Esophagus muscularis mucosa (tissue), 4 donors: ENCODE measurements around the gene SCCPDH. TPM values are rescaled to one million over a fixed set of nuclear protein-coding genes. Genes with fewer than 3 reads are reported as not detected.

Source experiments
- DNase-seq: peaks from one replicate; pipeline ENCODE4 v3.0.0-alpha.2; 2017; ENCODE audit errors: extremely low spot score
- H3K27ac ChIP-seq, 4 donors: fragments of 200-600 bp; sonication (generic); replicated peaks in 1 of 4; 1 replicate in 3 of 4; 2 replicates in 1 of 4; pipeline ENCODE4 v1.5.1; 2016 to 2019; ENCODE audit warnings: mild to moderate bottlenecking in 1 of 4
- H3K27me3 ChIP-seq, 4 donors: fragments of 200-600 bp; sonication (generic); one replicate each; pipeline versions ENCODE4 v1.5.1 to v1.6.0; 2016 to 2019
- H3K36me3 ChIP-seq, 4 donors: fragments of 200-600 bp; sonication (generic); one replicate each; pipeline ENCODE4 v1.5.1; 2016 to 2019
- H3K4me1 ChIP-seq, 4 donors: fragments of 200-600 bp; sonication (generic); one replicate each; pipeline ENCODE4 v1.5.1; 2016 to 2019
- H3K4me3 ChIP-seq, 4 donors: fragments of 200-600 bp; sonication (generic); 1 replicate in 2 of 4; 2 replicates in 2 of 4; pipeline ENCODE4 v1.5.1; 2016 to 2019; ENCODE audit warnings: mild to moderate bottlenecking in 4 of 4, moderate library complexity in 1 of 4
- H3K9me3 ChIP-seq, 4 donors: fragments of 200-600 bp; sonication (generic); 1 replicate in 3 of 4; 2 replicates in 1 of 4; pipeline ENCODE4 v1.5.1; 2016 to 2019
- CTCF ChIP-seq, 3 experiments: fragments of 200-600 bp in 2 of 3; fragments of 450-650 bp in 1 of 3; sonication (generic) in 2 of 3; IDR thresholded peaks; one replicate each; pipeline ENCODE4 v1.5.1; 2017 to 2019; ENCODE audit warnings: antibody characterized with exemption in 3 of 3, mild to moderate bottlenecking in 2 of 3, moderate library complexity in 1 of 3
- EP300 ChIP-seq: sonication (generic); formaldehyde crosslinking; IDR thresholded peaks from one replicate; pipeline ENCODE4 v1.6.1; 2017; ENCODE audit warnings: antibody characterized with exemption
- POLR2A ChIP-seq: fragments of 450-650 bp; IDR thresholded peaks from one replicate; pipeline ENCODE4 v1.6.1; 2017; ENCODE audit warnings: antibody characterized with exemption, moderate library complexity, mild to moderate bottlenecking, low read depth
- POLR2AphosphoS5 ChIP-seq, 2 donors: sonication (generic); formaldehyde crosslinking; IDR thresholded peaks; one replicate each; pipeline ENCODE4 v1.6.1; 2017; ENCODE audit warnings: antibody characterized with exemption in 2 of 2
- WGBS: methylation state at CpG from one replicate; pipeline ENCODE4 v1.1.5; 2018; 5-methylcytosine and 5-hydroxymethylcytosine counted together
- intact Hi-C: fragments of 100-400 bp; cut with DNase I; formaldehyde crosslinking; loops from one replicate; pipeline ENCODE4 v1.15.1; 2023
- total RNA-seq, 4 donors: library from RNA; depleted of rRNA; stranded (reverse); fragments of >200 nt; gene quantifications; one replicate each; pipeline versions ENCODE4 v1.1.0 to v1.2.1, GENCODE V29; 2016

Gene SCCPDH
- total RNA-seq, 4 donors from 2014 or later = 19.4 to 25.5 (median 23.8) TPM

- H3K4me1 ChIP-seq = peaks cover 10 to 17% (median 13%) of the 10 kb centered on the region in 4 donors
- H3K27me3 ChIP-seq = peaks cover 0 to 47% (median 0%) of the 10 kb centered on the region in 4 donors
- intact Hi-C loops = no loop called here
- H3K4me3 ChIP-seq = no peak overlapping the region
- no peak overlapping the region for H3K27ac ChIP-seq
- no peak for DNase-seq
- H3K36me3 ChIP-seq = no peaks in the 10 kb centered on the region
- WGBS = 87% methylated on average over 6 of the region's 11 CpGs
- no peak for TF ChIP-seq POLR2A
- no peak for TF ChIP-seq POLR2AphosphoS5 (IDR thresholded peaks at IDR 0.05)
- TF ChIP-seq CTCF (IDR thresholded peaks at IDR 0.05) = no peak
- TF ChIP-seq EP300 = no peak
- H3K9me3 ChIP-seq = no peaks in the 10 kb centered on the region
Observed at GRCh38 chr1:246797597-246797996, 73.4 kb downstream of the SCCPDH start.

DNA sequence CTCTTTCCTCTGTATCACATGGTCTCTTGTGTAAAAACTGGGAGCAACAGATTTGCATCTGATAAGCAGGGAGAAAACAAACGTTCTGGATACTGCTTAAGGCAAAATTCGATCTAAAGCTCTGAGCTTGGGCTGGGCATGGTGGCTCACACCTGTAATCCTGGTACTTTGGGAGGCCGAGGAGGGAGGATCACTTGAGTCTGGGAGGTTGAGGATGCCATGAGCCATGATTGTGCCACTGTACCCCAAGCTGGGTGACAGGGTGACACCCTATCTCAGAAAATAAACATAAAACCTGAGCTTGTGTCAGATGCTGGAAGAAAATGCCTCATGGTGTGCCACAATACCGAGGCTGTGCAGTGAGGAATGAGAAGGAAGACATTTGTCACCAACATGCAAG, 73.9 kb downstream of the SCCPDH start:
- WGBS = 78% methylated on average over 4 of the region's 4 CpGs
- Histone ChIP-seq H3K36me3 (no peaks in the 10 kb centered on the region), H3K9me3 (no peaks in the 10 kb centered on the region), H3K27me3 (peaks cover 0 to 42% (median 0%) of the 10 kb centered on the region in 4 donors), H3K4me1 (peaks cover 10 to 17% (median 13%) of the 10 kb centered on the region in 4 donors), H3K27ac (no peak overlapping the region), H3K4me3 (no peak overlapping the region)
- no peak for DNase-seq
- TF ChIP-seq EP300 = no peak
- no peak for TF ChIP-seq POLR2A
- no peak for TF ChIP-seq CTCF (IDR thresholded peaks at IDR 0.05)
- no peak for TF ChIP-seq POLR2AphosphoS5 (IDR thresholded peaks at IDR 0.05)
- intact Hi-C loops = no loop called here

DNA sequence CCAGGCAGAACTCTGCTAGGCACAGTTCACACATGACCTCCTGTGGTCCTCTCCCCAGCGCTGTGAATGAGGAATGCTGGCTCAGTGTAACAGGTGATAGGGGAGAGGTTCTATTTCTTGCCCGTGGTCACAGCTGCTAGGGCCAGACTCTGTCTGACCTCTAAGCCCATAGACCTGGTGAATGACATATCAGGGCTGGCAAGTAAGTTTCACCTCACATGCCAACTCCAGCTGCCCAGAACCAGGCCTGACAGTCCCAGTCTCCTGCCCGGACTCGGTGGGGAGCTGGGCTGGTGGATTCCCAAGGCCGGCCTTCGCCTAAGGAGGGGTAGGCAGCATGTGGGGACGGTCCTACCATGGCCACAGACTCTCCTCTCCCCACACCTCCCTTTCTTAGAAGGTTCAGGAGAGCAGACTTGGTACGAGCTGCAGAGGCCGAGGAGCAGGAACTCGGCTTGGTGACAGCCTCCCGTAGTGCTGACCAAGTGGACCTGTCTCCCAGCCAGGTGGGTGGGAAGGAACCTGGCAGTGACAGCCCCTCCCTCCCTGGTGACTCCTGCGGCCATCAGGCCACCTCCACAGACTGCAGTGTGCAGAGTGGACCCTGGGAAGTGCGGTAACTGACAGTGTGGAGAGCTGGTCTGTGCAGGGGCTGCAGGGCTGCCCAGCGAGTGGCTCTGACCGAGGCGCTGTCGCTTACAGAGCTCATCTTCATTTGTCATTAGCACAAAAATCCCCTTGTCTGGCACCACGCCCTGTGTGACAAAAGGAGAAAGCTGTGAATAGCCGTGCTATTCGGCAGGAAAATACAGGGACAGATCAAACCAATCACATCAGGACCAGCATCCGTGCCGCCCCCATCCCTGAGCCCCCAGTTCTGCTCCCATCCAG, 74.6 kb downstream of the SCCPDH start:
- intact Hi-C loops = no loop called here
- Histone ChIP-seq H3K27ac (no peak overlapping the region), H3K4me3 (no peak overlapping the region), H3K9me3 (peaks cover 0 to 4% (median 0%) of the 10 kb centered on the region in 4 donors), H3K4me1 (peaks cover 7 to 11% (median 11%) of the 10 kb centered on the region in 4 donors), H3K27me3 (peaks cover 0 to 36% (median 0%) of the 10 kb centered on the region in 4 donors), H3K36me3 (no peaks in the 10 kb centered on the region)
- WGBS = 66% methylated on average over 17 of the region's 22 CpGs
- DNase-seq = no peak
- TF ChIP-seq POLR2AphosphoS5 (IDR thresholded peaks at IDR 0.05) (no peak), EP300 (no peak), POLR2A (no peak), CTCF (IDR thresholded peaks at IDR 0.05) (no peak)

- H3K4me3 ChIP-seq = no peak overlapping the region
Observed at GRCh38 chr1:246800356-246800755, 76.1 kb downstream of the SCCPDH start.

GRCh38 chr1:246800756-246801155, 76.5 kb downstream of the SCCPDH start:
- Histone ChIP-seq H3K4me1 (peaks cover 0 to 6% (median 0%) of the 10 kb centered on the region in 4 donors), H3K36me3 (no peaks in the 10 kb centered on the region), H3K4me3 (no peak overlapping the region), H3K27ac (no peak overlapping the region), H3K27me3 (peaks cover 0 to 20% (median 0%) of the 10 kb centered on the region in 4 donors), H3K9me3 (peaks cover 0 to 4% (median 0%) of the 10 kb centered on the region in 4 donors)
- WGBS = 90% methylated on average over 10 of the region's 10 CpGs
- TF ChIP-seq POLR2AphosphoS5 (IDR thresholded peaks at IDR 0.05) = no peak
- no peak for TF ChIP-seq EP300
- TF ChIP-seq CTCF (IDR thresholded peaks at IDR 0.05) = no peak
- no peak for TF ChIP-seq POLR2A
- intact Hi-C loops = no loop called here
- no peak for DNase-seq

More at GRCh38 chr1:246800356-246800755, 76.1 kb downstream of the SCCPDH start:
- intact Hi-C loops = no loop called here
- Histone ChIP-seq H3K36me3 (no peaks in the 10 kb centered on the region), H3K27me3 (peaks cover 0 to 23% (median 0%) of the 10 kb centered on the region in 4 donors), H3K4me1 (peaks cover 0 to 6% (median 0%) of the 10 kb centered on the region in 4 donors), H3K9me3 (peaks cover 0 to 4% (median 0%) of the 10 kb centered on the region in 4 donors), H3K27ac (no peak overlapping the region)
- TF ChIP-seq POLR2A = no peak
- DNase-seq = no peak
- 78% methylated on average over 3 of the region's 3 CpGs for WGBS
